ENCODE data around the gene FOXN1.

Gene FOXN1

GRCh38 chr17:28547096-28547622 is 41.0 kb downstream of the FOXN1 start:
- no peak for DNase-seq (ENCODE audit: low spot score)

DNA sequence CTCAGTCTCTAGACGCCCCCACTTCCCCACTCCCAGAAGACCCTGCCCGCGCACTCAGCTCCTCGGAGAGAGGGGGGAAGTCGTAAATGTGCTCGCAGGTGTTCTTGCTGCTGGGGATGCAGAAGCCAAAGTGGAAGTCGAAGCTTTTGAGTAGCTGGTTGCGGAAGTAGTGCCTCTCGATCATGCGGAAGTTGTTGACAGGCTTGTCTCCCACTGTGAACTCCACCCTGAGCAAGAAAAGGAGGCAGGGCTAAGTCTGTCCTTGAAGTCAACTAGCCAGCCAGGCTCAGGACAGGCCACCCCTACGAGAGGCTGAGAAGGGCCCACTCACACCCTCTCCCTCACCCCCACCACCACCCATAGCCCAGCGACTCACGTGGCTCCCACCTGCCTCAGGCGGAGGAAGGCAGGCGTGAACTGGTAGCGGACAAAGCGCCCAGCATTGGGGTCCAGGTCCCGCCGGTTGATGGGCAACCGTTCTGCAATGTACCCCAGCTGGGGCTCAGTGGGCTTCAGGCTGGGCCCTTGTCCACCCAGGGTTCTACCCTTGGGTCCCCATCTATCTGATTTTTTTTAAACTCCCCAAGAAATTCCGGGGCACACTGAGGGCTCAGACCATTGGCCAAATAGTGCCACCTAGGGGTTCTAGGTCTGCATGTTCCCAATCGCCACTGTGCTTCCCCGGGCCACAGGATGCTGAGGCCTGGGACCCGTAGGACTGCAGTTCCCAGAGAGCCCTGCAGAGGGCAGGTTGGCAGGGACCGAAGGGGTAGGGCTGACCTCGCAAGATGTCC is 41.7 kb downstream of the FOXN1 start:
- peak; percentile 90 for DNase-seq (ENCODE audit: low spot score)

GRCh38 chr17:28548417-28549130 is 42.4 kb downstream of the FOXN1 start:
- no peak for DNase-seq (ENCODE audit: low spot score)

DNA sequence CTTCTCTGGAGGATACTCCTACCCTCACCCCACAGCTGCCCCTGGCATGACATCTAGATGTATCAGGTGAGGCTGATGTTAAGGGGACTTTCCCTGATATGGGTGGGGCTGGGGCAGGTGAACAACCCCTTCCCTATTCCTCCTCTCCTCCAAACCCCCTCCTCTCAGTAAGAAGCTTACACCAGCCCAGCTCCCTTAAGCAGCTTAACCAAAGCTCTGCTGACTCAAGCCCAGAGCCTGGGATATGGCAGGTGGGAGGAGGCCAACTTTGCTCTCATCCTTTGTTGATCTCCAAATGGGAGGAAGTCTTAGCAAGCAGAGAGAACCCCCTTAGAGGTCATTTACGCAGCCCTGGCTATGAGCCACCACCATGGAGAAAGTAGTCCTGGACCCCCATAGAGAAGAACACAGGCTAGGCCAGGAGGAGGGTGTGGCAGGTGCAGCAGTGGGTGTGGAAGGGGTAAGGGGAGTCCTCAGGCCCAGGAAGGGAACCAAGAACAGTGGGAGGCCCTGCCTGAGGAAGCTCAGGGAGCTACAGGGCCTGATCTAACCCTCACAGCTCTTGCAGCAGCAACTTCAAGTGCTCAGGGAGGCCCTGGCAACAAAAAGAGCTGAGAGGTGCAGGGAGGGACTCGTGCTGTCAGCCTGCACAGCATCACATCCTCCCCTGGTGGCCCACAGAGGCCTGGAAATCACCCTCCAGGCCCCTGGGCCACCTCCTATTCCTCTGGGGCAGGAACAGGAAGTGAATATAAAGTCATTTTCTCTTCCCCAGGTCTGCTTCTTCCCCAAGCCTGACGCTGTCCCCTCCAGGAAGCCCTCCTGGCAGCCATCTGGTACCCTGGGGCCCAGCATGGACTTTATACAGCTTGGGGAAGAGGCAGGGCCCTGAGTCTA is 43.3 kb downstream of the FOXN1 start:
- DNase-seq (ENCODE audit: low spot score) = no peak

DNA sequence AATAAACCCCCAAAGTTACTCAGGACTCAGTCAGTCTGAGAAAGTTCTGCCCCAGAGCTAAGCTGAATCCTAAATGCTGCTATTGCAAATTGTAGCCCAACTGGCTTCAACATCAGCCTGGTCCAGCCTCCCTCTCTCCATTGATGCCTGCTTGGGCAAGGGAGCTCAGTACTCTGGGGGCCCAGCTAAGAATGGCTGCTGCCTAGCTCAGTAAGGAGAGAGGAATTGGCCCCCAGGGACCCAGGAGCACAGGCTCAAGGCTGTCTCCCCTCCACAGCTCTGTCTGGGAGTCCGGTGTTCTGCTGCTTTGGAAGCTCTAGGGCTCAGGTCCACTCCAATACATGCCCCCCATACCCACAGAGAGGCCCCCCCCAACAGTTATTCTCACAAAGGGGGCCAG is 44.7 kb downstream of the FOXN1 start:
- DNase-seq (ENCODE audit: low spot score) = no peak

GRCh38 chr17:28551421-28552175 is 45.5 kb downstream of the FOXN1 start:
- DNase-seq (ENCODE audit: low spot score) = peak; percentile 55

- DNase-seq (ENCODE audit: low spot score) = peak; percentile 98
Observed at GRCh38 chr17:28552176-28552999, 46.2 kb downstream of the FOXN1 start, which contains the start of gene UNC119. UNC119 (minus strand) TSS chr17:28552624; CDS start chr17:28552557, 67 bp downstream.

DNA sequence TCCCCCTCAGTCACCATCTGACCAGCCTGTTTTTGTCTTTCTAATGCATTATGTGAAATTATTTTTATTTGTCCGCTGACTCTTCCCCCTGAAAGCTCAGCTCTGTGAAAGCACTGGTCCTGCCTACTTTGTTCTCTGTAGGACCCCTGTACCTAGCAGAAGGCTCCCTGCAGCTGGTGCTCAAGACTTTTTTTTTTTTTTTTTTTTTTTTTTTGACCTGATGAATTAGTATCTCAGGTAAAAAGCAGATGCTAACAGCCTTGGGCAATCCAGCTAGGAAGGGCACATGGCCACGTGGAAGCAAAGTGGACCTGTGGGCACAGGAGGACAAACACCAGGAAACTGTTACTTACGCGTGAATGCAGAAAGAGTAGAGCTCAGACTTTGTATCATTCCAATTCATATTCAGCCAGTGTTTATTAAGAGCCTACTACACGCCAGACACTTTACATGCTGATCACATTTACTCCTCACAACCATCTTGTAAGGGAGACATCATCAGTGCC is 46.9 kb downstream of the FOXN1 start:
- no peak for DNase-seq (ENCODE audit: low spot score)

DNA sequence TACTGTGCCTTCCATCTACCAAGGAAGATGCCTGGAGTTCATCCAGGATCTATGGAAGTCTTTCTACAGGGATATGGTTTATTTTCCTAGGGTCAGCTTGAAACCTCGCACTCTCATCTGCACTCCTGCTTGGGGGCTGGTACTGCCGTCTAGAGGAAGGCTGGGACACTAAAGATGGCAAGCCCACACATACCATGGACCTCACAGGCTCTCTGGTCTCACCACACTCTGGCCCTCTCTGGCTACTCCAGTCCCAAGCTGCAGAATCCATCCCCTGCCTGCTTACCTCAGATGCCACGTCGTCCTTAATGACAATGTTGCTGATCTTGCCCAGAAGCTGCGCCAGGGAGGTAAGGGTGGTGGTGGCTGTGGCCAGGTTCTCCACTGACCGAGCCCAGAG is 48.4 kb downstream of the FOXN1 start:
- DNase-seq (ENCODE audit: low spot score) = no peak

DNA sequence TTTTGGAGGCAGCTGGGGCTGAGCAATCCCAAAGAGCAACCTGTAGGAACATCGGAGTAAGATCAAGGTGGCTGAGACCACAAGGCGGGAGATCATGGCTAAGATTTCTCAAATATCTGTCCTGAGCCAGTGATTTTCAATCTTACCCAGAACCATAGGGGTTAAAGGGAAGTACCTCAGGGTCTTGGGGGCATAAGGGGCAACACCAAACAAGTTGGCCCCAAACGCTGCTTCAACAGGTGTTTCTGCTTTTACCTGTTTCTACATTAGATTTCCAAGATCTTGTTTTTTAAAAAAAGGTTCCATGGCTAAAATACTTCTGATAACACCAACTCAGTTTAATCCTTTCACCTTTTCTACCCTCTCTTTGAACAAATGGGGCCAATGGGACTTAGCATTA is 48.9 kb downstream of the FOXN1 start:
- DNase-seq (ENCODE audit: low spot score) = no peak

DNA sequence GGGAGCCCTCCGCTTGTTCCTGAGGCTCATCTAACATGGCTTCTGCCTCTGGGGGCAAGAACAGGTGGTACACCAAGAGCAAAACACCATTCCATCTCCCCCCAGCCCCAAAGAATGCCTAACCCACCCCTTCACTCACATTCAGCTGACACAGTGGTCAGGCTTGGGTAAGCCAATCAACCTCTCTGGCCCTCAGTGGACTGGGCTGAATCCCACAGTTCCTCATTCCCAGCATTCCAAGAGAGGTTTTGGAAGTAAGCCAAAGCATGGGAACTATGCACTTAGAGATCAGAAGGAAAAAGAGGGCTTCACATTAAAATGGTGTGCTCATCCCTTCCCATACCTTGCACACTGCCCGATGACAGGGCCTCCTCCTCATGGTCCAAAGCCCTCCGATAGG is 57.3 kb downstream of the FOXN1 start:
- DNase-seq (ENCODE audit: low spot score) = peak; percentile 64

- DNase-seq (ENCODE audit: low spot score) = no peak
Observed at GRCh38 chr17:28567604-28568003, 61.5 kb downstream of the FOXN1 start.

DNA sequence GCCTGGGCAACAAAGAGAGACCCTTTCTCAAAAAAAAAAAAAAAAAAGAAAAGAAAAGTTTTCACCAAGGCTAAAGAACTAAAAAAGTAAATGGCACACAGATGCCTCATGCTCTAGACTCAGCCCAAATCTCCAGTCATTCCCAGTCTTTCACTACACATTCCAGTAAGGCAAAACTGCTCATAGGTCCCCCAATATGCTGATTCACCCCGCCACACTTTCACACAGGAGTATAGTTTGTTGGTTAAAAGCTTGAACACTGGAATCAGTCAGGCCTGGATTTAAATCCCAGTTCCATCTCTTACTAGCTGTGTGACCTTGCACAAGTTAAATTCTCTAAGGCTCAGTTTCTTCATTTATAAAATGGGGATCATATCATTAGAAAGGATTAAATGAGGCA is 63.3 kb downstream of the FOXN1 start:
- DNase-seq (ENCODE audit: low spot score) = no peak

DNA sequence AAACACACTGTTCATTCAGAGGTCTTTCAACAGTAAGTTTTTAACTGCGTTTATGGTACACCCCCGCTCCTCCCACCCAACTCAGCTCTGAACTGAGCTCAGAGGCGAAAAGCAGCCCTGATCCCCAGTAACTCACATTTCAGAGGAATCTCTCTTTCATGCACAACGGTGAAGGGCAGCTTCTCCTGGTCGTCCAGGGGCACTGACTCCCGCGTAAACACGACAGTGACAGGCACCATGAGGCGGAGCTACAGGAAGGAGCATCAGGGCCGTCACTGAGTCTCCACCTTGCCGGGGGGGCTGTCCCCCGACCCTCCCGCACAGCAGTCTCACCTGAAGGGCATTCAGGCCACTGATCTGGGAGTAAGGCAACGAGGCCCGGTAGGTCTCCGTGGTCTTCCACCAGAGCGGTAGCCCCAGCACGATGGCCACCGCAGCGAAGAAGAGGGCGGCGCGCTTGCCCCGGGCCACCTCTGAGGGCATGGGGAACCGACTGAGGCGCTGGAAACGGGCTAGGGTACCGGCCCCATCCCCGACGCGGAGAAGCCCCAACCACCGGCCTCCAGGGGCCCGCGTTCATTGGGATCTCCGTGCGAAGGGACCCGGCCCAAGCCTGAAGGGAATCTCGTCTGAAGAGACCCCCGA is 64.7 kb downstream of the FOXN1 start:
- peak; percentile 44 for DNase-seq (ENCODE audit: low spot score)

DNA sequence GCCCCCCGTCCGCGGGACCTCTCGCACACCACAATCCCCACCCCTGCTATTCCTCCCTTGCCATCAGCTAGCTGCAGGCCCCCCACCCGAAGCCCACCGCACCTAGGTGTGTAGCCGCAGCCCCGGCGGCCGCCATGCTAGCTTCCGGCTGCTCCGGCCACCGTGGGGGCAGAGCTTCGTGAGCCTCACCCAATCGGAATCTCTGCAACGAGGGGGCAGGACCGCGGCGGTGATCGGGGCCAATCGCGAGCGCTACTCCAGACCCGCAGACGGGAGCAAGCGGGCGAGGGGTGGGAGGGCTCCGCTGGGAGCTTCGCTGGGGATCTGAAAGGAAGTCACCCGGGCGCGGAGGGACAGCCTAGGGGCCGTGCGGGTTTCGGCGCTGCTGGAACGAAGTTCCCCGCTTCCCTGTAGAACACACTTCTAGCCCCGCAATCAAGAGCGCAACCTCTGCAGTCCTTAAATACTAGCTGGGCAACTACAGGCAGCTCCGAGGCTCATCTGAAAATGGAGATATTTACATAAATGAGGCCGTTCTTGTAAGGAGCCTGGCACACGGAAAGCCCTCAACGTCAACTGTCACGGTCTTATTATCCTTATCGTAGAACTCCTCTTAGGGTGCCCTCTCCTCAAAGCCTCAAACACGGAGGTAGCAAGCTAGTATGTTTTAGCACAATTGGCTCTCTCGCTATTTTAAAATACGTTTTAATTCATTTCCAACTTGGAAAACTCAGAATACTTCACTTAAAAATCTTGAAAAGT is 65.4 kb downstream of the FOXN1 start, which contains the start of gene PIGS:
Gene PIGS (minus strand): TSS at position 164 of the 762 bp plus-strand sequence. CDS start 28 bp downstream, at position 136.
- DNase-seq (ENCODE audit: low spot score) = peak; percentile 99

- no peak for DNase-seq (ENCODE audit: low spot score)
Observed at GRCh38 chr17:28572259-28573039, 66.3 kb downstream of the FOXN1 start.

DNA sequence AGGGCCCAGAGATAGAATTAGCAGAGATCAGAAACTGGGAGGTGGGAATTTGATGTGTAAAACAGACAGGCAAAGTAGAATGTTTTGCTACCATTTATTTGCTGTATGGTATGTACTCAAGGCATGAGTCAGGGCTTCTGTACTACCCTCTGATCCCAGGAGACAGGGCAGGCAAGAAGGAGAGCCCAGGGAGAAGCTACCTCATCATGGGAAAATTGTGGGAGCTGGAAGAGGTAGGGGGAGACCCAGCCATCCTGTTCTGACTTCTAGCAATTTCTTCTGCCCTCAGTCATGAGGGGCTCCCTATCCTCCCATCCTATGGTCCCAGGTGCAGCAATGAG is 66.9 kb downstream of the FOXN1 start:
- no peak for DNase-seq (ENCODE audit: low spot score)

- no peak for DNase-seq (ENCODE audit: low spot score)
Observed at GRCh38 chr17:28573521-28573920, 67.4 kb downstream of the FOXN1 start.
